Fibroblast of pulmonary artery (primary cell): ENCODE data around the gene KRIT1.
"Not testable (repeated sequence)": the region's sequence is repeated elsewhere in the genome, so short reads cannot be mapped to it uniquely, and the experiment has no call there.

ENCODE experiments used
- DNase-seq: peaks from one replicate; pipeline ENCODE4 v3.0.0-alpha.2; 2010; ENCODE audit warnings: low read depth
- H3K4me3 ChIP-seq: replicated peaks from 2 replicates; pipeline ENCODE4 v1.5.1; 2011; ENCODE audit warnings: low read depth, mild to moderate bottlenecking, control low read depth, low read length, moderate library complexity
- CTCF ChIP-seq: IDR thresholded peaks from 2 replicates; pipeline ENCODE4 v1.5.1; 2011; ENCODE audit warnings: mild to moderate bottlenecking, control low read depth, low read length, inconsistent platforms; ENCODE audit errors: missing control alignments

KRIT1 gene

GRCh38 chr7:92228100-92228499 is 17.6 kb downstream of the KRIT1 start:
- TF ChIP-seq CTCF = no peak
- DNase-seq = no peak
- no peak overlapping the region for H3K4me3 ChIP-seq

GRCh38 chr7:92226981-92227380 is 18.7 kb downstream of the KRIT1 start:
- TF ChIP-seq CTCF = no peak
- no peak for DNase-seq
- H3K4me3 ChIP-seq = no peak overlapping the region

- TF ChIP-seq CTCF = no peak
- DNase-seq = no peak
- H3K4me3 ChIP-seq = no peak overlapping the region
These were observed 23.9 kb downstream of the KRIT1 start for GRCh38 chr7:92221766-92222165.

GRCh38 chr7:92206672-92207071 is 39.0 kb downstream of the KRIT1 start:
- H3K4me3 ChIP-seq = no peak overlapping the region
- DNase-seq = no peak
- TF ChIP-seq CTCF = no peak

- TF ChIP-seq CTCF = no peak
- DNase-seq = no peak
- H3K4me3 ChIP-seq = no peak overlapping the region
These were observed 39.7 kb downstream of the KRIT1 start for GRCh38 chr7:92205987-92206386.

GRCh38 chr7:92200791-92201190 is 44.9 kb downstream of the KRIT1 start:
- TF ChIP-seq CTCF = no peak
- no peak overlapping the region for H3K4me3 ChIP-seq
- no peak for DNase-seq

GRCh38 chr7:92192326-92192725 is 53.4 kb downstream of the KRIT1 start:
- no peak overlapping the region for H3K4me3 ChIP-seq
- no peak for TF ChIP-seq CTCF
- DNase-seq = no peak

- H3K4me3 ChIP-seq, DNase-seq: not testable (repeated sequence)
These were observed 56.5 kb downstream of the KRIT1 start for GRCh38 chr7:92189246-92189645.

- H3K4me3 ChIP-seq = not testable (repeated sequence)
These were observed 61.4 kb downstream of the KRIT1 start for GRCh38 chr7:92184294-92184693.

More at GRCh38 chr7:92184294-92184693, 61.4 kb downstream of the KRIT1 start:
- DNase-seq = not testable (repeated sequence)
